ENCODE data around the gene SMAD7. TPM values are rescaled to one million over a fixed set of nuclear protein-coding genes. Genes with fewer than 3 reads are reported as not detected.
A peak's percentile ranks its signal among the peaks of the same experiment; 100 is the strongest.

SMAD7 gene
- total RNA-seq, 2 donors from 2014 or later, result 21.2 to 21.6 TPM

- Histone ChIP-seq H3K4me3 (no peak overlapping the region), H3K9me3 (no peaks in the 10 kb centered on the region), H3K36me3 (no peaks in the 10 kb centered on the region), H3K9ac (ENCODE audit: low read depth in 2 of 2, low read length in 2 of 2) (peak overlapping the region in 1 of 2 donors; percentile 46), H3K27ac (no peak overlapping the region), H3K27me3 (no peaks in the 10 kb centered on the region), H3K4me1 (no peaks in the 10 kb centered on the region)
- no peak for TF ChIP-seq CTCF (IDR thresholded peaks at IDR 0.05)
- DNase-seq, result no peak
- intact Hi-C loops (cut with DNase I), result no loop called here
These were observed 57.6 kb downstream of the SMAD7 start for GRCh38 chr18:48893061-48893607.

- no peaks in the 10 kb centered on the region for H3K9me3 ChIP-seq
- no peak overlapping the region for H3K9ac ChIP-seq (ENCODE audit: low read depth in 2 of 2, low read length in 2 of 2)
- no peak for DNase-seq
- no peak overlapping the region for H3K27ac ChIP-seq
- H3K36me3 ChIP-seq, result no peaks in the 10 kb centered on the region
- intact Hi-C loops (cut with DNase I), result no loop called here
- TF ChIP-seq CTCF (IDR thresholded peaks at IDR 0.05), result no peak
- no peaks in the 10 kb centered on the region for H3K27me3 ChIP-seq
- H3K4me1 ChIP-seq, result no peaks in the 10 kb centered on the region
- H3K4me3 ChIP-seq, result no peak overlapping the region
These were observed 58.5 kb downstream of the SMAD7 start for GRCh38 chr18:48892146-48892855.

GRCh38 chr18:48891721-48892120, 59.0 kb downstream of the SMAD7 start:
- H3K9ac ChIP-seq (ENCODE audit: low read depth in 2 of 2, low read length in 2 of 2), result no peak overlapping the region
- H3K4me3 ChIP-seq, result no peak overlapping the region
- DNase-seq, result no peak
- no peak overlapping the region for H3K27ac ChIP-seq
- intact Hi-C loops (cut with DNase I), result no loop called here
- H3K36me3 ChIP-seq, result no peaks in the 10 kb centered on the region
- no peaks in the 10 kb centered on the region for H3K27me3 ChIP-seq
- no peak for TF ChIP-seq CTCF (IDR thresholded peaks at IDR 0.05)
- H3K9me3 ChIP-seq, result no peaks in the 10 kb centered on the region
- H3K4me1 ChIP-seq, result no peaks in the 10 kb centered on the region

- no peak for DNase-seq
- intact Hi-C loops (cut with DNase I), result no loop called here
- TF ChIP-seq CTCF (IDR thresholded peaks at IDR 0.05), result no peak
- no peak overlapping the region for H3K27ac ChIP-seq
- H3K4me1 ChIP-seq, result no peaks in the 10 kb centered on the region
- H3K4me3 ChIP-seq, result no peak overlapping the region
- H3K9me3 ChIP-seq, result no peaks in the 10 kb centered on the region
- no peak overlapping the region for H3K9ac ChIP-seq (ENCODE audit: low read depth in 2 of 2, low read length in 2 of 2)
- H3K36me3 ChIP-seq, result no peaks in the 10 kb centered on the region
- H3K27me3 ChIP-seq, result no peaks in the 10 kb centered on the region
These were observed 60.6 kb downstream of the SMAD7 start for GRCh38 chr18:48889981-48890762.

GRCh38 chr18:48889115-48889941, 61.4 kb downstream of the SMAD7 start:
- Histone ChIP-seq H3K27me3 (no peaks in the 10 kb centered on the region), H3K36me3 (no peaks in the 10 kb centered on the region), H3K9me3 (no peaks in the 10 kb centered on the region), H3K4me3 (no peak overlapping the region), H3K4me1 (no peaks in the 10 kb centered on the region), H3K27ac (no peak overlapping the region), H3K9ac (ENCODE audit: low read depth in 2 of 2, low read length in 2 of 2) (peak overlapping the region in 1 of 2 donors; percentile 24)
- no peak for TF ChIP-seq CTCF (IDR thresholded peaks at IDR 0.05)
- DNase-seq, result no peak
- intact Hi-C loops (cut with DNase I), result no loop called here
